ENCODE data around the gene DNALI1.

DNA sequence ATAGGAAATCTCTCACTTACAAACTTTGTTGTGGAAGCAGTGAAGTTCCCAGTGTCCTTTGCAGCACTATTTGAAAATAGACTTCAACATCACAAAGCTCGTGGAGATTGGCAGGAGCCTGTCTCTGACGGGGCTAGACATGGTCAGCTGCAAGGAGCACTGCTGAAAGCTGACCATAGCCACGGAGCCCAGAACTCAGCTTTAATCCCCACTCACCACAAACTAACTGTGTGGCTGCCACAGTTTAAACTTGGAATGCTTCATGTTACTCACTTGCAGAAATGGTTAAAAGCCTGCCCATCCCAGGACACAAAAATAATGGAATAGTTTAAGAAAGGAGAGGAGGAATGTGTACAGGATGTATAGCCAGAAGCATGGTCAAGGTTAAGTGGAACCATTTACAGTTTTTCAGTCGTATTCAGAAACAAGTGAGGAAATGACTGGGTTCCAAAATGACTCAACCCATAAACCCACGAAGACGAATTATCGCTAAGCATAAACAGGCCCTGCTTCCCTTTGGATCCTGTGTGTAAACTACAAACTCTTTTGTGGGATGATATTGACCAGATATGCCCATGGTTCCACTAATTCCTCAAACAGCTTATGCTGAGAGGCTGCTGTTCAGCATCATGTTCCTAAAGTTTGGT, 18.2 kb downstream of the DNALI1 start:
- no peak for TF ChIP-seq L3MBTL2 (conservative IDR thresholded peaks at IDR 0.05)
- no peak for TF ChIP-seq FOXA1 (IDR thresholded peaks at IDR 0.05)
- TF ChIP-seq HDGF (IDR thresholded peaks at IDR 0.05; ENCODE audit: borderline replicate concordance), result no peak
- no peak for TF ChIP-seq FOXK2 (IDR thresholded peaks at IDR 0.05)
- TF ChIP-seq FOXM1 (IDR thresholded peaks at IDR 0.05; ENCODE audit: borderline replicate concordance), result no peak
- TF ChIP-seq NFRKB (IDR thresholded peaks at IDR 0.05), result no peak
- no peak for TF ChIP-seq SUZ12 (IDR thresholded peaks at IDR 0.05)

Measured in HEK293T (cell line).